Measurements from ENCODE around the gene RIMS4.

RIMS4 gene

GRCh38 chr20:44715499-44716308 lies 94.6 kb downstream of the RIMS4 start:
- no peaks in the 10 kb centered on the region for H3K4me1 ChIP-seq (ENCODE audit: low read length)
- peaks cover 92% of the 10 kb centered on the region for H3K27me3 ChIP-seq (replicated peaks; ENCODE audit: insufficient read depth, low read length)
- no peaks in the 10 kb centered on the region for H3F3A ChIP-seq (ENCODE audit: insufficient read depth, low read length)
- H4K20me1 ChIP-seq (ENCODE audit: insufficient read depth, low read length): no peaks in the 10 kb centered on the region
- H3K9ac ChIP-seq (ENCODE audit: low read length): no peak overlapping the region
- no peak for DNase-seq
- TF ChIP-seq CTCF (IDR thresholded peaks at IDR 0.05; ENCODE audit: low read length) (no peak), EZH2phosphoT487 (IDR thresholded peaks at IDR 0.05; ENCODE audit: low read length) (no peak), EZH2 (optimal IDR thresholded peaks at IDR 0.05; ENCODE audit: low read depth, low read length) (no peak)
- no peaks in the 10 kb centered on the region for H3K9me3 ChIP-seq (replicated peaks; ENCODE audit: insufficient read depth, low read length)
- H3K4me2 ChIP-seq (ENCODE audit: low read depth, low read length): no peak overlapping the region
- H3K9me2 ChIP-seq (replicated peaks; ENCODE audit: insufficient read depth, low read length): no peaks in the 10 kb centered on the region
- H3K36me3 ChIP-seq (replicated peaks; ENCODE audit: insufficient read depth, low read length): no peaks in the 10 kb centered on the region
- H3K27ac ChIP-seq (ENCODE audit: low read length): no peak overlapping the region
- H3K4me3 ChIP-seq (ENCODE audit: low read length): no peak overlapping the region
- no peak overlapping the region for H2AFZ ChIP-seq (ENCODE audit: low read length)
- no peaks in the 10 kb centered on the region for H3K79me2 ChIP-seq (ENCODE audit: low read length)

GRCh38 chr20:44714701-44715498 lies 95.4 kb downstream of the RIMS4 start, which contains the start of gene CCN5:
Gene CCN5 (plus strand): TSS chr20:44715369. CDS start chr20:44715391, 22 bp downstream.
- no peaks in the 10 kb centered on the region for H3K36me3 ChIP-seq (replicated peaks; ENCODE audit: insufficient read depth, low read length)
- H3K4me3 ChIP-seq (ENCODE audit: low read length): no peak within 1 kb of the TSS
- TF ChIP-seq CTCF (IDR thresholded peaks at IDR 0.05; ENCODE audit: low read length) (no peak), EZH2phosphoT487 (IDR thresholded peaks at IDR 0.05; ENCODE audit: low read length) (no peak), EZH2 (optimal IDR thresholded peaks at IDR 0.05; ENCODE audit: low read depth, low read length) (no peak)
- no peak within 1 kb of the TSS for H2AFZ ChIP-seq (ENCODE audit: low read length)
- no peak within 1 kb of the TSS for H3K27ac ChIP-seq (ENCODE audit: low read length)
- no peaks in the 10 kb centered on the region for H3F3A ChIP-seq (ENCODE audit: insufficient read depth, low read length)
- no peaks in the 10 kb centered on the region for H3K9me2 ChIP-seq (replicated peaks; ENCODE audit: insufficient read depth, low read length)
- H4K20me1 ChIP-seq (ENCODE audit: insufficient read depth, low read length): no peaks in the 10 kb centered on the region
- no peaks in the 10 kb centered on the region for H3K9me3 ChIP-seq (replicated peaks; ENCODE audit: insufficient read depth, low read length)
- no peaks in the 10 kb centered on the region for H3K79me2 ChIP-seq (ENCODE audit: low read length)
- no peak within 1 kb of the TSS for H3K4me2 ChIP-seq (ENCODE audit: low read depth, low read length)
- no peak for DNase-seq
- no peaks in the 10 kb centered on the region for H3K4me1 ChIP-seq (ENCODE audit: low read length)
- peaks cover 90% of the 10 kb centered on the region for H3K27me3 ChIP-seq (replicated peaks; ENCODE audit: insufficient read depth, low read length)
- no peak within 1 kb of the TSS for H3K9ac ChIP-seq (ENCODE audit: low read length)

GRCh38 chr20:44714102-44714700 lies 96.1 kb downstream of the RIMS4 start:
- H3K4me3 ChIP-seq (ENCODE audit: low read length): no peak overlapping the region
- H3K36me3 ChIP-seq (replicated peaks; ENCODE audit: insufficient read depth, low read length): no peaks in the 10 kb centered on the region
- no peak overlapping the region for H3K4me2 ChIP-seq (ENCODE audit: low read depth, low read length)
- DNase-seq: no peak
- H3K4me1 ChIP-seq (ENCODE audit: low read length): no peaks in the 10 kb centered on the region
- TF ChIP-seq EZH2phosphoT487 (IDR thresholded peaks at IDR 0.05; ENCODE audit: low read length) (no peak), CTCF (IDR thresholded peaks at IDR 0.05; ENCODE audit: low read length) (no peak), EZH2 (optimal IDR thresholded peaks at IDR 0.05; ENCODE audit: low read depth, low read length) (no peak)
- no peaks in the 10 kb centered on the region for H3F3A ChIP-seq (ENCODE audit: insufficient read depth, low read length)
- H4K20me1 ChIP-seq (ENCODE audit: insufficient read depth, low read length): no peaks in the 10 kb centered on the region
- peaks cover 89% of the 10 kb centered on the region for H3K27me3 ChIP-seq (replicated peaks; ENCODE audit: insufficient read depth, low read length)
- H3K9me3 ChIP-seq (replicated peaks; ENCODE audit: insufficient read depth, low read length): no peaks in the 10 kb centered on the region
- no peaks in the 10 kb centered on the region for H3K79me2 ChIP-seq (ENCODE audit: low read length)
- H3K9me2 ChIP-seq (replicated peaks; ENCODE audit: insufficient read depth, low read length): no peaks in the 10 kb centered on the region
- no peak overlapping the region for H3K27ac ChIP-seq (ENCODE audit: low read length)
- no peak overlapping the region for H2AFZ ChIP-seq (ENCODE audit: low read length)
- no peak overlapping the region for H3K9ac ChIP-seq (ENCODE audit: low read length)

All from MM.1S (cell line).